ENCODE results near the gene COX6B2.
"Not testable (repeated sequence)": the region's sequence is repeated elsewhere in the genome, so short reads cannot be mapped to it uniquely, and the experiment has no call there.

COX6B2 gene

GRCh38 chr19:55340784-55341147 lies 13.8 kb downstream of the COX6B2 start:
- H3K27me3 ChIP-seq (replicated peaks; ENCODE audit: control insufficient read depth, insufficient read depth, low read length, poor library complexity, severe bottlenecking) = no peaks in the 10 kb centered on the region
- peak overlapping the region; percentile 77 for H3K27ac ChIP-seq (ENCODE audit: insufficient read depth, low read length, poor library complexity, severe bottlenecking)
- no peaks in the 10 kb centered on the region for H3K9me3 ChIP-seq (ENCODE audit: control insufficient read depth, low read length)
- no peak for DNase-seq
- H3K4me3 ChIP-seq (ENCODE audit: insufficient read depth, low read depth, low read length, poor library complexity, severe bottlenecking) = peak overlapping the region; percentile 52
- peaks cover 17% of the 10 kb centered on the region for H3K36me3 ChIP-seq (ENCODE audit: control insufficient read depth, insufficient read depth, low read length)
- peaks cover 18% of the 10 kb centered on the region for H3K4me1 ChIP-seq (ENCODE audit: control insufficient read depth, insufficient read depth, low read length, poor library complexity, severe bottlenecking)

- H3K4me3 ChIP-seq (ENCODE audit: insufficient read depth, low read depth, low read length, poor library complexity, severe bottlenecking) = peak overlapping the region; percentile 52
- H3K27me3 ChIP-seq (replicated peaks; ENCODE audit: control insufficient read depth, insufficient read depth, low read length, poor library complexity, severe bottlenecking) = no peaks in the 10 kb centered on the region
- no peaks in the 10 kb centered on the region for H3K9me3 ChIP-seq (ENCODE audit: control insufficient read depth, low read length)
- peaks cover 18% of the 10 kb centered on the region for H3K4me1 ChIP-seq (ENCODE audit: control insufficient read depth, insufficient read depth, low read length, poor library complexity, severe bottlenecking)
- peak overlapping the region; percentile 77 for H3K27ac ChIP-seq (ENCODE audit: insufficient read depth, low read length, poor library complexity, severe bottlenecking)
- peaks cover 17% of the 10 kb centered on the region for H3K36me3 ChIP-seq (ENCODE audit: control insufficient read depth, insufficient read depth, low read length)
- DNase-seq = peak in 1 of 3 donors; percentile 14
These were observed 14.4 kb downstream of the COX6B2 start for GRCh38 chr19:55339889-55340783.

DNA sequence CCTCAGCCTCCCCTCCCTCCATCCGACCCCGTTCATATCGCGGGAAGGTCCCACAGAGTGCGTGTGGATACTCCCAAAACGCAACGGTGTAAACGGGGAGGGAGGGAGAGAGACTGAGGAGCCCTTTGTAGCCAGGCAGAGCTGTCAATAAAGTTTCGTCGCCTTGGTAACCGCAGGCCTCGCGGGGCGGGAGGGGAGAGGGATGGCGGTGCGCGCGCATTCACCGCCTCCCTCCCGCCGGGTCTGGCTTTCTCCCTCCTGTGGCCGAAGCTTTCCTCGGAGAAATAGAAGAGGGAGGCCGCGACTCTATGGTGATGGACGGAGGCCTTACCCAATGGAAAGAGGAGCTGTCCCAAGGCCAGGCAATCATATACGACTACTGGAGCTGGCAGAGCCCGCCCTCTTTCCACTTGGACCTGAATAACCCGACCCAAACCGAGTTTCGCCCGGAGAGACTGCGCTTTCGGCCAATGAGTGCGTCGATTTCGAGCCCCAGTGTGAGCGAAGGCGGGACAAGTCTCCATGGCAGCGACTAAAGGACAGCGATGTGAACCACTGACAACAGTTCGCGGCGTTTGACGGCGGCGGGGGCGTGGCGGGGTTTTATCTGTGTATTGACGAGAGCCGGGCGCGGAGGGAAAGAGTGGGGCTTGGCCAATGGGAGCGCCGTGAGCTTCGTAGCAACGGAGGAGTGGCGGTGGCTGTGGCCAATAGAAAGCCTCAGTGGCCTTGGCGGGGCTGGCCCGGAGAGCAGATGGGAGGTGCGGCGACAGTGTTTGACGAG lies 15.2 kb downstream of the COX6B2 start, which contains the start of gene KMT5C:
Gene KMT5C, plus strand, starts transcription at position 772 of the 784 bp plus-strand sequence. CDS start 2,061 bp downstream, outside the sequence.
- no peaks in the 10 kb centered on the region for H3K9me3 ChIP-seq (ENCODE audit: control insufficient read depth, low read length)
- H3K27ac ChIP-seq (ENCODE audit: insufficient read depth, low read length, poor library complexity, severe bottlenecking) = peak within 1 kb of the TSS; percentile 98
- H3K36me3 ChIP-seq (ENCODE audit: control insufficient read depth, insufficient read depth, low read length) = peaks cover 17% of the 10 kb centered on the region
- H3K4me1 ChIP-seq (ENCODE audit: control insufficient read depth, insufficient read depth, low read length, poor library complexity, severe bottlenecking) = peaks cover 18% of the 10 kb centered on the region
- no peaks in the 10 kb centered on the region for H3K27me3 ChIP-seq (replicated peaks; ENCODE audit: control insufficient read depth, insufficient read depth, low read length, poor library complexity, severe bottlenecking)
- peak within 1 kb of the TSS; percentile 52 for H3K4me3 ChIP-seq (ENCODE audit: insufficient read depth, low read depth, low read length, poor library complexity, severe bottlenecking)
- peak; percentile 100 for DNase-seq

DNA sequence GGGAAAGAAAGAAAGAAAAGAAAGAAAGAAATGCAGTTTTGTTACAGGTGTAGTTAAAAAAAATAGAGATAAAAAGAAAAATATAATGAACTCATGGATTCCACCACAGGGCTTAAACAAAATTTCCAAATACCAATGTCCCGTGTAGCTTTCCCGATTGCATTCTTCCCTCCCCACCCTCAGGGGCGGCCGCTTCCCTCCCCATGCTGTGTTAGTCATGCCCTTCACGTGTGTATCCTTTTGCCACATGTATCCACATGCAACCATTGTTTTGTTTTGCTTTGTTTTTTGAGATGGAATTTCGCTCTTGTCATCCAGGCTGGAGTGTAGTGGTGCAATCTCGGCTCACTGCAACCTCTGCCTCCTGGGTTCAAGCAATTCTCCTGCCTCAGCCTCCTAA lies 18.4 kb downstream of the COX6B2 start:
- H3K27me3 ChIP-seq (replicated peaks; ENCODE audit: control insufficient read depth, insufficient read depth, low read length, poor library complexity, severe bottlenecking) = no peaks in the 10 kb centered on the region
- no peak overlapping the region for H3K27ac ChIP-seq (ENCODE audit: insufficient read depth, low read length, poor library complexity, severe bottlenecking)
- no peaks in the 10 kb centered on the region for H3K9me3 ChIP-seq (ENCODE audit: control insufficient read depth, low read length)
- H3K36me3 ChIP-seq (ENCODE audit: control insufficient read depth, insufficient read depth, low read length) = no peaks in the 10 kb centered on the region
- no peak for DNase-seq
- peaks cover 16% of the 10 kb centered on the region for H3K4me1 ChIP-seq (ENCODE audit: control insufficient read depth, insufficient read depth, low read length, poor library complexity, severe bottlenecking)
- H3K4me3 ChIP-seq (ENCODE audit: insufficient read depth, low read depth, low read length, poor library complexity, severe bottlenecking) = no peak overlapping the region

DNA sequence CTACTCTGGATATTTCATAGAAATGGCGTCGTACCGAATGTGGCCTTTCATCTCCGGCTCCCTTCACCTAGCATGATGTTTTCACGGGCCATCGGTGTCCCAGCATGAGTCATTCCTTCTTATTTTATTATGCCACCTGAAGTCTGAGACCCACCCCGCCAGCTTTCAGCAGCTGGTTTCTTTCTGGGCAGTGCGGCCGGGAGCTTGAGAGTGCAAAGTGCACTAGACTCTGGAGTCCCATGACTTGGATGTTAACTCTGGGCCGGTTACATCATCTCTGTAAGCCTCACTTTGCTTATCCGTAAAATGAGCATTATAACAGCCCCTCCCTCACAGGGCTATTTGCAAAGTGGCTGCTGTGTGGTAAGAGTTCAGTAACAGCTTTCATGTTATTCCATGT lies 20.6 kb downstream of the COX6B2 start:
- H3K27me3 ChIP-seq (replicated peaks; ENCODE audit: control insufficient read depth, insufficient read depth, low read length, poor library complexity, severe bottlenecking) = no peaks in the 10 kb centered on the region
- DNase-seq = no peak
- no peak overlapping the region for H3K27ac ChIP-seq (ENCODE audit: insufficient read depth, low read length, poor library complexity, severe bottlenecking)
- H3K4me3 ChIP-seq (ENCODE audit: insufficient read depth, low read depth, low read length, poor library complexity, severe bottlenecking) = no peak overlapping the region
- no peaks in the 10 kb centered on the region for H3K36me3 ChIP-seq (ENCODE audit: control insufficient read depth, insufficient read depth, low read length)
- peaks cover 7% of the 10 kb centered on the region for H3K4me1 ChIP-seq (ENCODE audit: control insufficient read depth, insufficient read depth, low read length, poor library complexity, severe bottlenecking)
- no peaks in the 10 kb centered on the region for H3K9me3 ChIP-seq (ENCODE audit: control insufficient read depth, low read length)

GRCh38 chr19:55329791-55330190 lies 24.7 kb downstream of the COX6B2 start:
- H3K4me3 ChIP-seq (ENCODE audit: insufficient read depth, low read depth, low read length, poor library complexity, severe bottlenecking); DNase-seq; H3K36me3 ChIP-seq (ENCODE audit: control insufficient read depth, insufficient read depth, low read length); H3K27ac ChIP-seq (ENCODE audit: insufficient read depth, low read length, poor library complexity, severe bottlenecking); H3K9me3 ChIP-seq (ENCODE audit: control insufficient read depth, low read length); H3K27me3 ChIP-seq (replicated peaks; ENCODE audit: control insufficient read depth, insufficient read depth, low read length, poor library complexity, severe bottlenecking); H3K4me1 ChIP-seq (ENCODE audit: control insufficient read depth, insufficient read depth, low read length, poor library complexity, severe bottlenecking): not testable (repeated sequence)

- not testable (repeated sequence) for H3K4me1 ChIP-seq (ENCODE audit: control insufficient read depth, insufficient read depth, low read length, poor library complexity, severe bottlenecking)
These were observed 25.7 kb downstream of the COX6B2 start for GRCh38 chr19:55328774-55329318.

DNA sequence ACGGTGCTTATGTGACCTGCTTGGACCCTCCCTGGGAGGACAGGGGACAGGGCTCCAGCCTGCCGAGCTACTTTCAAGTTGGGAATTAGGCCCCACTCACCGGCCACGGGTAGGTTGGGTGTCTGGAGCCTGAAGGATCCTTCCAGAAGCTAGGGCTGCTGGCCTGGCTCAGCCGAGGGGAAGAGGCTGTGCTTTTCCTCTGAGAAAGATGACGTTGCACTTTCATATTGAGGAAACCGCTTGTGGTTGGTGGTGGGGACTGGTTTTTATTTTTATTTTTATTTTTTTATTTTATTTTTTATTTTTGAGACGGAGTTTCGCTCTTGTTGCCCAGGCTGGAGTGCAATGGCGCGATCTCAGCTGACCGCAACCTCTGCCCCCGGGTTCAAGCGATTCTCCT lies 29.3 kb downstream of the COX6B2 start, which contains the start of gene TMEM150B:
Gene TMEM150B, minus strand, starts transcription at position 170 of the 400 bp plus-strand sequence. CDS start 4,305 bp downstream, outside the sequence.
- H3K4me1 ChIP-seq (ENCODE audit: control insufficient read depth, insufficient read depth, low read length, poor library complexity, severe bottlenecking) = no peaks in the 10 kb centered on the region
- no peak within 1 kb of the TSS for H3K27ac ChIP-seq (ENCODE audit: insufficient read depth, low read length, poor library complexity, severe bottlenecking)
- no peaks in the 10 kb centered on the region for H3K9me3 ChIP-seq (ENCODE audit: control insufficient read depth, low read length)
- H3K4me3 ChIP-seq (ENCODE audit: insufficient read depth, low read depth, low read length, poor library complexity, severe bottlenecking) = no peak within 1 kb of the TSS
- no peaks in the 10 kb centered on the region for H3K36me3 ChIP-seq (ENCODE audit: control insufficient read depth, insufficient read depth, low read length)
- DNase-seq = no peak
- no peaks in the 10 kb centered on the region for H3K27me3 ChIP-seq (replicated peaks; ENCODE audit: control insufficient read depth, insufficient read depth, low read length, poor library complexity, severe bottlenecking)

More at GRCh38 chr19:55328774-55329318, 25.7 kb downstream of the COX6B2 start:
- H3K27me3 ChIP-seq (replicated peaks; ENCODE audit: control insufficient read depth, insufficient read depth, low read length, poor library complexity, severe bottlenecking); H3K4me3 ChIP-seq (ENCODE audit: insufficient read depth, low read depth, low read length, poor library complexity, severe bottlenecking); H3K9me3 ChIP-seq (ENCODE audit: control insufficient read depth, low read length); H3K27ac ChIP-seq (ENCODE audit: insufficient read depth, low read length, poor library complexity, severe bottlenecking); DNase-seq; H3K36me3 ChIP-seq (ENCODE audit: control insufficient read depth, insufficient read depth, low read length): not testable (repeated sequence)

DNA sequence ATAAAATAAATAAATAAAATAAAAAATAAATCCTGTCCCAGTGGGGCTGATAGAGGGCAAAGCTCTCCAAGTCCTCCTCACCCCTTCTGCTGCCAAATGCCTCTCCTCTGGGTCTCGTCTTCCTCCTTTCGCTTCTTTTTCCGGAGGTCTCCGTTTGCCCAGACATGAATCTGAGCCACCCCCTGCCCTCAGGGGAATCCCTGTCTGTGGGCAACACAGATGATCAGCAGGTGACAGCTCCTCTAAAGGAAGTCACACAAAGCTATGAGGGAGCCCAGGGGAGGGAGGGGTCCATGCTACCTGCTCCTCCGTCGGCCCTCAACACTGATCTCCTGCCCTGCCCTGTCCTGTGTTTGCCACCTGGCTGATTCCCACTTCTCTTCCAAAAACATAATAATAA lies 29.9 kb downstream of the COX6B2 start:
- no peaks in the 10 kb centered on the region for H3K36me3 ChIP-seq (ENCODE audit: control insufficient read depth, insufficient read depth, low read length)
- H3K27ac ChIP-seq (ENCODE audit: insufficient read depth, low read length, poor library complexity, severe bottlenecking) = no peak overlapping the region
- no peaks in the 10 kb centered on the region for H3K4me1 ChIP-seq (ENCODE audit: control insufficient read depth, insufficient read depth, low read length, poor library complexity, severe bottlenecking)
- no peak for DNase-seq
- H3K4me3 ChIP-seq (ENCODE audit: insufficient read depth, low read depth, low read length, poor library complexity, severe bottlenecking) = no peak overlapping the region
- H3K9me3 ChIP-seq (ENCODE audit: control insufficient read depth, low read length) = no peaks in the 10 kb centered on the region
- H3K27me3 ChIP-seq (replicated peaks; ENCODE audit: control insufficient read depth, insufficient read depth, low read length, poor library complexity, severe bottlenecking) = no peaks in the 10 kb centered on the region
